Endodermal cell (in vitro differentiated cells): ENCODE data around the gene RNF150. TPM values are rescaled to one million over a fixed set of nuclear protein-coding genes. Genes with fewer than 3 reads are reported as not detected.

ENCODE experiments used
- DNase-seq: peaks from one replicate; pipeline ENCODE4 v3.0.0-alpha.2; 2017
- H3K27ac ChIP-seq: 2 replicates; pipeline ENCODE4 v1.5.1; 2013; ENCODE audit warnings: mild to moderate bottlenecking, low read depth, low read length, moderate library complexity
- H3K27me3 ChIP-seq: 2 replicates; pipeline ENCODE4 v1.6.1; 2013; ENCODE audit warnings: mild to moderate bottlenecking, low read length, moderate library complexity; ENCODE audit not compliant: insufficient read depth, control insufficient read depth, poor library complexity, severe bottlenecking
- H3K36me3 ChIP-seq: 2 replicates; pipeline ENCODE4 v1.7.0; 2013; ENCODE audit warnings: mild to moderate bottlenecking, low read length, moderate library complexity; ENCODE audit not compliant: control insufficient read depth, insufficient read depth
- H3K4me1 ChIP-seq: one replicate; pipeline ENCODE4 v1.7.0; 2013; ENCODE audit warnings: low read length; ENCODE audit not compliant: control insufficient read depth, insufficient read depth
- H3K4me3 ChIP-seq: 2 replicates; pipeline ENCODE4 v1.5.1; 2013; ENCODE audit warnings: mild to moderate bottlenecking, low read length, moderate library complexity
- H3K9ac ChIP-seq: 2 replicates; pipeline ENCODE4 v1.6.1; 2013; ENCODE audit warnings: mild to moderate bottlenecking, low read length, moderate library complexity; ENCODE audit not compliant: poor library complexity, severe bottlenecking; ENCODE audit errors: extremely low read depth
- H3K9me3 ChIP-seq: 2 replicates; pipeline ENCODE4 v1.6.1; 2013; ENCODE audit warnings: mild to moderate bottlenecking, low read length, moderate library complexity; ENCODE audit not compliant: control insufficient read depth
- H3K27ac Mint-ChIP-seq: 2 replicates; pipeline ENCODE4 v1.8.0; 2020; ENCODE audit warnings: mixed read lengths
- H3K27me3 Mint-ChIP-seq: 2 replicates; pipeline ENCODE4 v1.8.0; 2021; ENCODE audit warnings: mild to moderate bottlenecking, mixed read lengths; ENCODE audit not compliant: insufficient read depth
- H3K36me3 Mint-ChIP-seq: 2 replicates; pipeline ENCODE4 v1.8.0; 2020; ENCODE audit warnings: low read depth, mixed read lengths
- H3K4me1 Mint-ChIP-seq: 2 replicates; pipeline ENCODE4 v1.8.0; 2020; ENCODE audit warnings: mixed read lengths
- H3K4me3 Mint-ChIP-seq: 2 replicates; pipeline ENCODE4 v1.8.0; 2020; ENCODE audit warnings: mild to moderate bottlenecking, moderate library complexity, mixed read lengths
- H3K9me3 Mint-ChIP-seq: 2 replicates; pipeline ENCODE4 v1.8.0; 2020; ENCODE audit warnings: mild to moderate bottlenecking, mixed read lengths
- CTCF ChIP-seq: fragments of 200-600 bp; sonication (generic); conservative IDR thresholded peaks from 2 replicates; pipeline ENCODE4 v1.5.0; 2021; ENCODE audit warnings: antibody characterized with exemption, mild to moderate bottlenecking
- WGBS, 2 experiments: methylation state at CpG; one replicate each; pipeline versions ENCODE4 v1.1.5 to v1.1.7; 2013; ENCODE audit warnings: missing lambda C conversion rate in 2 of 2, mixed read lengths in 1 of 2; ENCODE audit not compliant: insufficient coverage in 1 of 2, insufficient read length in 1 of 2; 5-methylcytosine and 5-hydroxymethylcytosine counted together
- total RNA-seq, 2 donors: library from RNA; stranded (reverse); fragmentation: NEBNext Ultra II Directional in 1 of 2; extraction: Animal tissue kit (Norgen Biotek cat#: 25700) in 1 of 2; gene quantifications; 2 replicates in 1 of 2; 3 replicates in 1 of 2; pipeline ENCODE4 v1.2.1, GENCODE V29; 2021

RNF150 gene
- total RNA-seq, 2 donors from 2014 or later, result 8.2 to 10.4 TPM

DNA sequence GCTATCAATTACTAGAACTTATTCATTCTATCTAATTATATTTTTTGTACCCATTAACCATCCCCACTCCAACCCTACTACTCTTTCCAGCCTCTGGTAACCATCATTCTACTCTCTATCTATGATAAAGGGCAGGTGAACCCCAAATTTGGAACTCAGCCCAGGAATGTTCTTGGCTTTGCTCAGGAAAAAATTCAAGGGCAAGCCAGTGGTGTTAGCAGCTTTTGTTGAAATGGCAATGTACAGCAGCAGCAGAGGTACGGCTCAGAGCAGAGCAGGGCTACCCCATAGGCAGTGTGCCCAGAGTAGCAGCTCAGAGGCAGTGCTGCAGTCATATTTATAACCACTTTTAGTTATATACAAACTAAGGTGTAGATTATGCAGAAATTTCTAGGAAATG lies 138.2 kb downstream of the RNF150 start:
- Mint-ChIP-seq H3K4me3 (no peak overlapping the region), H3K4me1 (no peaks in the 10 kb centered on the region), H3K9me3 (no peaks in the 10 kb centered on the region), H3K27me3 (no peaks in the 10 kb centered on the region), H3K27ac (no peak overlapping the region), H3K36me3 (no peaks in the 10 kb centered on the region)
- WGBS, 2 experiments, result 93% methylated on average over 1 of the region's 1 CpG; no CpG with 5 or more reads in 1 of the 2 experiments
- Histone ChIP-seq H3K9ac (no peak overlapping the region), H3K36me3 (no peaks in the 10 kb centered on the region), H3K9me3 (no peaks in the 10 kb centered on the region), H3K27ac (no peak overlapping the region), H3K27me3 (no peaks in the 10 kb centered on the region), H3K4me3 (no peak overlapping the region), H3K4me1 (no peaks in the 10 kb centered on the region)
- TF ChIP-seq CTCF, result no peak
- no peak for DNase-seq

GRCh38 chr4:140994015-140994414 lies 139.3 kb downstream of the RNF150 start:
- Mint-ChIP-seq H3K4me3 (no peak overlapping the region), H3K27ac (no peak overlapping the region), H3K9me3 (no peaks in the 10 kb centered on the region), H3K27me3 (no peaks in the 10 kb centered on the region), H3K4me1 (no peaks in the 10 kb centered on the region), H3K36me3 (no peaks in the 10 kb centered on the region)
- Histone ChIP-seq H3K27me3 (no peaks in the 10 kb centered on the region), H3K4me1 (no peaks in the 10 kb centered on the region), H3K9me3 (no peaks in the 10 kb centered on the region), H3K4me3 (no peak overlapping the region), H3K9ac (no peak overlapping the region), H3K36me3 (no peaks in the 10 kb centered on the region), H3K27ac (no peak overlapping the region)
- no peak for TF ChIP-seq CTCF
- no peak for DNase-seq
- 92 to 100% methylated on average over 1 of the region's 1 CpG for WGBS, 2 experiments

- H3K27ac ChIP-seq, result no peak overlapping the region
- Mint-ChIP-seq H3K27me3 (no peaks in the 10 kb centered on the region), H3K27ac (no peak overlapping the region), H3K4me3 (no peak overlapping the region), H3K36me3 (no peaks in the 10 kb centered on the region), H3K9me3 (no peaks in the 10 kb centered on the region), H3K4me1 (no peaks in the 10 kb centered on the region)
- TF ChIP-seq CTCF, result peak; percentile 35
- no peaks in the 10 kb centered on the region for H3K4me1 ChIP-seq
- 90 to 94% methylated on average over 2 to 4 of the region's 4 CpGs for WGBS, 2 experiments
- no peaks in the 10 kb centered on the region for H3K36me3 ChIP-seq
- no peak overlapping the region for H3K4me3 ChIP-seq
- H3K9me3 ChIP-seq, result no peaks in the 10 kb centered on the region
- H3K27me3 ChIP-seq, result no peaks in the 10 kb centered on the region
- no peak for DNase-seq
- H3K9ac ChIP-seq, result no peak overlapping the region
Measured at GRCh38 chr4:140993370-140993769, 139.9 kb downstream of the RNF150 start.
